ENCODE results near the gene KANSL1.
"Not testable (repeated sequence)": the region's sequence is repeated elsewhere in the genome, so short reads cannot be mapped to it uniquely, and the experiment has no call there.

KANSL1 gene

DNA sequence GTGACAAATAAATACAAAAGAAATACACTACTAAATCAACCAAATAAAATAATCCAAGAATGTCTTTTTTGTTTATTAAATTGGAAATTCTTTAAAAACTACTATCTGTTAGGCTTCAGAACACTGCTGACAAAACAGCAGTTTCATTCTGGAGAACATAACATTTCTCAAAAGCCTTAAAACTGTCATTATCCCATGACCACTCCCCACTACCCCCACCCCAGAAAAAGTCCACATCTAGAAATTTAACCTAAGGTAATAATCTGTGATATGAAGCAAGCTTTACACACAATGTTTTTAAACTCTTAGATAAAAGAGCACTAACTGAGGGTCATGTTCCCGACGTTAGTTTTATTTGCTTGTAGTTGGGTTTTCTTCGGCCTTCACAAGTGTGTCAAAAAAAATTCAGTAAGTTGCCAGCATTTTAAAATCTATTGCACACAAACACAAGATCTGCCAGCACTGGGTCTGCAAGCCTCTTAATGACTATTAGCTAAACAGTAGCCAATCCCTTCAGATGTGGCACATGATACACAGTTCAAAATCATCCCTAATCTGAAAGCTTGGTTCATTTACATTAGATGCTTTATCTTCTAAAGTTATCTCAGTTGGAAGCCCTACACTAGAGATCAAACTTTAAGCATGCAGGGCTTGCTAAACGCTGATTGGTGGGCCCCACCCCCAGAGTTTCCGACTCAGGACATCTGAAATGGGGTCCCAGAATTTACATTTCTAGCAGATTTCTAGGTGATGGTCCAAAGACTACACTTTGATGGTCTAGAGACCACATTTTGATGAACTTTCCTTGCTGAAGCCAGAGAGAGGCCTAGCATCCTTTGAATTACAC lies 75.2 kb downstream of the KANSL1 start:
- no peak for DNase-seq (ENCODE audit: low read depth in 2 of 2, low spot score in 1 of 2)

DNA sequence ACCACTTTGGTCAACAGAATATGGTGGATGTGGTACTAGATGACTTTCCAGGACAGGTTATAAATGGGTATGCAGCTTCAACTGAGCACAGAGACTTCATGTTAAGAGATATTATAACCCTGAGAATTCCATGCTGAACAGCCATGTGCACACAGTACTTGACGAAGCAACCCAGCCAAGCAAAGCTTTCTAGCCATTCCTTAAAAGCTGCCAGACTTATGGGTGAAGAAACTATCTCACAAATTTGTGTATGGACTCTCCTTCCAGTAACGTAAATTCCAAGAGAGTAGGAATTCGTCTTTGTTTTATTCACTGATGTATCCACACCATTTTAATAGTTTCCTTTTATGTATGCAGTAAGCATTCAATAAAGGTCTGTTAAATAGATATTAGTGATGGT lies 76.1 kb downstream of the KANSL1 start:
- DNase-seq (ENCODE audit: low read depth in 2 of 2, low spot score in 1 of 2), result no peak

DNA sequence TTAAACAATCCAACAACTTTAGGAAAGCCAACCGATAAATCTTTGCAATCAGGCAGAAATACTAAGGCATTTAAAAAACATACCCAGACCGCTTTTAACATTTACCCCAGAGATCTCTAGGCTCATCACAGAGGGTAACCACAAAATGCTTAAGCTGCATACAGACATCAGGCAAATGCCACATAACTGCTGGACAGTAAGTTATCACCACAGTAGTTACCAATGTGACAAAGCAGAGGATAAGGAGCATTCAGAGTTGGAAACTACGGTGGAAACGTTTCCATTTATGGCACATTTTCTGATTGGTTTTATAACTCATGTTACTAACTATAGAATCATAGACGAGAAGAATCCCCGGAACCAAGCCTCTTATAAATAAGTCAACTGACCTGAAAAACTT lies 77.5 kb downstream of the KANSL1 start:
- DNase-seq (ENCODE audit: low read depth in 2 of 2, low spot score in 1 of 2), result no peak

DNA sequence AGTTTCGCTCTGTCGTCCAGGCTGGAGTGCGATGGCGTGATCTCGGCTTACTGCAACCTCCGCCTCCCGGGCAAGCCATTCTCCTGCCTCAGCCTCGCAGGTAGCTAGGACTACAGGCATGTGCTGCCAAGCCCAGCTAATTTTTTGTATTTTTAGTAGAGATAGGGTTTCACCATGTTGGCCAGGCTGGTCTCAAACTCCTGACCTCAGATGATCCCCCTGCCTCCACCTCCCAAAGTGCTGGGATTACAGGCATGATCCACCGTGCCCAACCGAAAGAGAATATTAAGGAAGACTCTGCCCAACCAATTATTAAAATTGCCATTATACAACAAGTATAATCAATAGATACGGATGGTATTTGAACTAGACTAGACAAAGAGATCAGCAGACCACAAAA lies 82.0 kb downstream of the KANSL1 start:
- not testable (repeated sequence) for DNase-seq (ENCODE audit: low read depth in 2 of 2, low spot score in 1 of 2)

DNA sequence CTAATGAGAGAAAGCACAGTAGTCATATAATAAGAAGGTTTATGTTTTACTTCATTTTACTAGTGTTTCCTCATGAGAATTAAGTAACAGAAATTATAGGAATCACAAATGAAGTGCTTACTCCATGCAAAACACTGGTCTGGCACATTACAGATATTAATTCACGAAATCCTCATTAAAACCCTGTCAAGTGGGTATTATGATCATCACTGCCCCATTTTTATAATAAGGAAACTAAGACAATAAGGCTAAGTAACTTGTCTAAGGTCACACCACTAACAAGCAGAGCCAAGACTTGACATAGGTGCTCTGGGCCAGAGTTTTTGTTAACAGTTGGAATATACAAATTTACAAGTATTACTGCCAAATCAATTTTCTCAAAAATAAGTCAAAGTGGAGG lies 83.0 kb downstream of the KANSL1 start:
- no peak for DNase-seq (ENCODE audit: low read depth in 2 of 2, low spot score in 1 of 2)

DNA sequence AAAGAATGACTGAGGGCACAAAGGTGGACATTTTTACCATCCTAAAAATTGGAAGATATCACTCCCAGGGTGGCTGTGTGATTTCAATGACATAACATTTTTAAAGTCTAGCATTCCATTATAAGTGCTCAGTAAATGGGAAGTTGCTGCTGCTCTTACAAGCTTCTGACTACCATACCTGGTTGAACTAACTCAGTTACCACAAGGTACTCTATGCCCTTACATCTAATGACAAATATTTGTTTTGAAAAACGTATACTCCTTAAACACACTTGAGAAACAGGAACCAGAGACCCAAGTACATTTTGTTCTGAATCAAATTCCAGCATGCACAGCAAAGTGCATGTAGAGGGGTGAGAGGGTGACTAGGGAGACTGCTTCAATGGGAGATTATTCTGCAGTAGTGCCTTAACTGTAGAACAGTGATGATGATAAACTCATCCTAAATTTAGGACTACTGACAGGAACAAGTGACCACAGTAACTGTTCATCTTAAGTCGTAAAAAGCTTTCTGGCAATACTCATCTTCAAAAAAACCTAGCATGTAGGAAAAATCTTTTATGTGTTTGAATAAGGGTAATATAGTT lies 83.5 kb downstream of the KANSL1 start:
- no peak for DNase-seq (ENCODE audit: low read depth in 2 of 2, low spot score in 1 of 2)

DNA sequence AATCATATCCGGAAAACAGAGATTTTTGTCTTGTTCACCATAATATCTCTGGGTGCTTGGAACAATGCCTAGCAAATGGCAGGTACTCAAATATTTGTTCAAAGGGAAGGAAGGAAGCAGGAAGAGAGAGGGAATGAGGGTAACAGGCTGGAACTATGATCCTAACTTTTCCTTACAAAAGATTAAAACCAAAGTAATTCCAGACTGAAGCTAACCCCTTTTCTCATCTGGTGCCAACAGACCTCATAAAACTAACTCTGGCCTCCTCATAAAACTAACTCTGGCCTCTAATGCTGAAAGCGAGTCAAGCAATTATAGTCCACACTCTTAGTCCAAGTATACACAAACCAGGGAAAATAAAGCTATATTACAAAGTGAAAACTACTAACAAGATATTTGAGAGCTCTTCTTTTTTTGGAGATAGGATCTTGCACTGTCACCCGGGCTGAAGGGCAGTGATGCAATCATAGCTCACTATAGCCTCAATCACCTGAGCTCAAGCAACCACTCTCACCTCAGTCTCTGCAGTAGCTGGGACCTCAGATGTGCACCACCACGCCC lies 84.6 kb downstream of the KANSL1 start:
- DNase-seq (ENCODE audit: low read depth in 2 of 2, low spot score in 1 of 2), result no peak

DNA sequence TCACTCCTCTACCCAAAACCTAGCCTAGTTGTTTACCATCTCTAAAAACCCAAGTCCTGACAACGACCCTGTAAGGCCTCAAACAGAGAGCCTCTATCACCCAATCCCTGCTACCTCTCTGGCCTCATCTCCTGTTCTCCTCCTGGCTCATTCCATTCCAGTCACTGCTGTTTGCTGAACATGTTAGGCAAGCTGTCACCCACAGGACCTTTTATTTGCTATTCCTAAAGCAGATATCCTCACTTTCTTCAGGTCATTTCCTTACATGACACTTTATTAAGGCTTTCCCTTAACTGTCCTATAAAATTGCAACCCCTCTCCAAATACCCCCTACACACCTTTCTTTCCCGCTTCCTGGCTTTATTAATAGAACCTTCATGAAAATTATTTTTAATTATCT lies 85.1 kb downstream of the KANSL1 start:
- no peak for DNase-seq (ENCODE audit: low read depth in 2 of 2, low spot score in 1 of 2)

DNA sequence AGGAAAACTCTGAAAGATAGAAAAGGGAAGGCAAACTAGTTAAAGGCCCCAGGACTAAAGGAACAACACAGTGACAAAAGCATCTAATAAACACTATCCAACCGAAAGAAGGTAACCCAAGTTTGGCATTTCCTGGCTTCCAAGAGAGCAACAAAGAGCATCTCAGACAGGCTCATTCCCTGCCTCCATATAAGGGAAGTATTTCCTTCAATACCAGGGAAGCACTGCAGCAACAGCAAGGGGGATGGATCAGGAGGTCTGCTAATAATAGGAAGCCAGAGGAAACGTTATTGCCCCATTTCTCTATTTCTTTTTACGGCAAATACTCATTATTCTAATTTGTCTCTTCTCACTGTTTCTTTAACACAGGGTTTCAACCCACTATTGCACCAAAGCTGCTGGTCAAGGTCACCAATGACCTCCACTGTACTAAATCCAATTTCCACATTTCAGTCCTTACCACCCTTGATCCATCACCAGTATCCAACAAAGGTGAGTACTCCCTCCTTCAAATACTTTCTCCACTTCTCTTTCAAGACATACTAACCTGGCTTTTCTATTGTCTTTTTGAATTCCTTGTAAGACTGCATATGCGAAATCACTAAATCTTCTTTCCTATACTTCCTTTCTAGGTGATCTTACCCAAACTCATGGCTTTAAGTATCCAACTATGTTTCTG lies 86.1 kb downstream of the KANSL1 start:
- no peak for DNase-seq (ENCODE audit: low read depth in 2 of 2, low spot score in 1 of 2)

DNA sequence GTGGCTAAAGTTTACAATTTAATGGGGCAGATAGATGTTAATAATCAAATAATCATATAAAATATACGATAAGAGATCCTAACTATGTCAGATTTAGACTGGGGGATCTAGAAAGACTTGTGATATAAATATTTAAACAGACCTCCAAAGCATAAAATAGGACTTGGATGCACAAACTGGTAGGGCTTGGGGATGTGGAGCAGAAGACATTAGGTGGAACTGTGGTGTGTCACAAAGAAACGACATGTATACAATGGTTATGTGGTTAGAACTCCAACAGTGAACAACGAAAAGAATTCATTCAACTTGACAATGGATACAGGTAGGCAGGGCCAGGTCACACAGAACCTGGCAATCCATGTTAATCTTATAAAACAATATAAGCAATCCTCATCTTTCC lies 90.4 kb downstream of the KANSL1 start:
- DNase-seq (ENCODE audit: low read depth in 2 of 2, low spot score in 1 of 2), result not testable (repeated sequence)

DNA sequence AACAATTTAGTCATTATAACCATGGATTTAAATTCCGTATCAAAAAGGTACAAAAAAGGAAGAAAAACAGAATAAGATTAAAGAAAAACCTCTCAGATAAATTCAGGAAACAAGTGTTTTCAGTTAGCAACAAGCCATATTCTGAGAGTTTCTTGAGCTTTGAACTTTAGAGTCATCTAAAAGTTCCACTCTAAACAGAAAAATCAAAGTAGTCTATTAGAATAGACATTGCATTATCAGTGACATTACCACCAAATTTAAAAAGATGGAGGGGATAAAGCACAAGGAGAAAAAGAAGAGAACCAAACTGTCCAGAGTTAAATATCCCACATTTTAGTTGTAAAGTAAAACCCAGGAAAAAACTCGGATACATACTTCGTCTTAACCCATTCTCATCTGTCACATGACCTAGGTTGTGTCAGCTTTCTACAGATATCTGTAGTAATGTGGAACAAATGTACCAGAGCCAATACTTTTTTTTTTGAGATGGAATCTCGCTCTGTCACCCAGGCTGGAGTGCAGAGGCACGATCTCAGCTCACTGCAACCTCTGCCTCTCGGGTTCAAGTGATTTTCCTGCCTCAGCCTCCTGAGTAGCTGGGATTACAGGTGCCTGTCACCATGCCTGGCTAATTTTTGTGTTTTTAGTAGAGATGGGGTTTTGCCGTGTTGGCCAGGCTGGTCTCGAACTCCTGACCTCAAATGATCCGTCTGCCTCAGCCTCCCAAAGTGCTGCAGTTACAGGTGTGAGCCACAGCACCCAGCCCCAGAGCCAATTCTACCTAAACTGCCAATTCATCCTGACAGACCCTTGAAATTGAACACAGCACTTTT lies 91.2 kb downstream of the KANSL1 start:
- DNase-seq (ENCODE audit: low read depth in 2 of 2, low spot score in 1 of 2), result not testable (repeated sequence)

DNA sequence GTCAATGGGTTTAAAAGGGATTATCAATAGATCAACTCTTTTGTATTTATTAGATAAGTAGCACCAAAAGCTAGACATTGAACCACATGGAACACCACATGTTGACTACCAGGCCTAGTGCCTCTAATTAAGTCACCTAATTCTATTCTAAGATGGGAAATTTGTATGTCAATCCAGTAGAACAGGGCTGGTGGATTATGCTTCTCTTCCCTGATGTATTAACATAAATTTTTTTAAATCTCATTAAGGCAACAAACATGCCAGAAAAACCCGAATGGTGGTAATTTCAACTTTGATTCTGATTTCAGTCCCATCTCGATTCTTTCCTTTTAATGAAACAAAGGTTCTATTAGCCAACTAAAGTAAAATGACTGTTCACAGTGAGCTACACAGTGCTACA lies 92.6 kb downstream of the KANSL1 start:
- DNase-seq (ENCODE audit: low read depth in 2 of 2, low spot score in 1 of 2), result no peak

DNA sequence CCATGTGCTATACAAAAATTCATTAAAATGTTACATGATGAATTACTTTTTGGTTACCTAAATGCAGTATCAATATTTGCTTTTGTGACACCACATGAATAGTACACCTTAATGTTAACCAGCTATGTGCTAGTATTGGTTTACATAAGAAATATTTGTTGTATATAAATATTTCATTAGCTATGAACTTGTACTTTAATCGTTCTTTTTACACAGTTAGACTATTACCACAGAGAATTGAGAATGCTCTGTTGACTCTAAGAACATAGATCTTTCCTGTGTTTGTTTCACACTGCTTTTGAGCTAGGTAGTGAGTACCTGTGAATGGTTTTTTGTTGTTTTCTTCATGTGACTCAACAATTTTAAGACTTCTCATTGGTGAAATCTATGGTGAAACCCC lies 93.4 kb downstream of the KANSL1 start:
- DNase-seq (ENCODE audit: low read depth in 2 of 2, low spot score in 1 of 2), result no peak

DNA sequence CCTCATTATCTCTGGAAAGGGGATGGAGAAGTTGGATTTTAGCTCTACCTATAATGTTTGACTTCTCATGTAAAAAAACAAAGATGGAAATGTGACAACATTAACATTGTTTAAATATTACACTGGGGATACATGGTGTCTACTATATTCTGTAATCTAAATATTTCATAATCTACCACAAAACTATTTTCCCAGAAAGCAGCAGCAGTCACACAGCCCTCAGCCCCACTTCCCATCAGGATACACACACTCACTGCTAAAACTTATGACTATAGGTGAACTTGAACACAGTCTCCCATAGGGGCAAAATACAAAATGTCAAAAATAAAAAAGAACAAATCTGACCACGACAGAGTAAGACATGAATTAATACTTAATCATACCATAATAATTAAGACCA lies 95.7 kb downstream of the KANSL1 start:
- DNase-seq (ENCODE audit: low read depth in 2 of 2, low spot score in 1 of 2), result no peak

DNA sequence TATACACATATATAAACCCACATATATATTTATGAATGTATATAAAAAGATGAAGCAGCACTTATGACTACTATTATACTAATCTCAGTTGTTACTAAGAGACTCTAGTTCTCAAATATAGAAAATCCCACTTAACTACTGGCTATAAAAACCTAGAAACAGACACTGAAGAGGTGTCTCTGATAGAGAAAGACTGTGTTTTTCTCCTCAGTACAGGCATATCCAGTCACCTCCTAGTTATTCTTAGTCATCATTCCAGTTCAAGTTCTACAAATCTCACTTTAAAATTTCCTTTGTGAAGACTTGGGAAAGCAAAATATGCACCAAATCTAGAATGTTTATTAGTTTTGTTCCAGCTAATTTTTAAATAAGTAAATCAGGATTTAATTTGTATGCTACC lies 100.2 kb downstream of the KANSL1 start:
- DNase-seq (ENCODE audit: low read depth in 2 of 2, low spot score in 1 of 2), result no peak

DNA sequence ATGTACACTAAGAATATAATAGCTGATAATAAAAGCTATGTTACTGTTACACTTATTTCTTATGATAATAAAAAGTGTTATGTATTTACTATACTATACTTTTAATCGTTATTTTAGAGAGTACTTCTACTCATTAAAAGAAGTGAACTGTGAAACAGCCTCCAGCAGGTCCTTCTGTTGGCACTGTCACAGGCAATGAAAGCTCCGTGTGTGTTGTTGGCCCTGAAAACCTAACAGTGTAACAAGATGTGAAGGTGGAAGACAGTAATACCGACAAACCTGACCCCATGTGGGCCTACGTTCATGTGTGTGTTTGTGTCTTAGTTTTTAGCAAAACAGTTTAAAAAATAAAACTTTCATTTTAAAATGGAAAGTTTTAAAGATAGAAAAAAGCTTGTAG lies 102.4 kb downstream of the KANSL1 start:
- DNase-seq (ENCODE audit: low read depth in 2 of 2, low spot score in 1 of 2), result no peak

DNA sequence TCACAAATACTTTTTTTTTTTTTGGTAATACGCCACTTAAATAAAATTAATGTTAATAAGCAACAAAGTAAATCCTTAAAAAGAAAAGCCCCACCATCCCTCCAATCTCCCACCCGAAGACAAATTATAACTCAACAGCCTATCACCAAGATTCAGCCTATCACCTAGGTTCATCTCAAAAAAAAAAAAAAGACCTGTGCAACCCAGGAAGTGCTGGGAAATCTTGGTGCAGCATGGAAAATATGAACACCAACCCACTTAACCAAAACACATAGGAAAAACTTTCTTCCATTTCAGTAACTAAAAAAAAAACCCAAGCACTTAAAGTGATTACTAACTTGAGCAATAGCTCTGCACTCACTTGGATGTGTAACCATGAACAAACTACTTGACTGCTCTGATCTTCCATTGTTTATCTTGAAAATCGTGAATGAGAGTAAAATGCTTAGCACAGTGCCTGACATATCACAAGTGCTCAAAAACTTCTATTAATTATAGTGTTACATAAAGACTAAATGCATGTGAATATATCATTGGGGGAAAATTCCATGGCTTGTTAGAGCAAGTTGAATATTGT lies 103.8 kb downstream of the KANSL1 start:
- no peak for DNase-seq (ENCODE audit: low read depth in 2 of 2, low spot score in 1 of 2)

DNA sequence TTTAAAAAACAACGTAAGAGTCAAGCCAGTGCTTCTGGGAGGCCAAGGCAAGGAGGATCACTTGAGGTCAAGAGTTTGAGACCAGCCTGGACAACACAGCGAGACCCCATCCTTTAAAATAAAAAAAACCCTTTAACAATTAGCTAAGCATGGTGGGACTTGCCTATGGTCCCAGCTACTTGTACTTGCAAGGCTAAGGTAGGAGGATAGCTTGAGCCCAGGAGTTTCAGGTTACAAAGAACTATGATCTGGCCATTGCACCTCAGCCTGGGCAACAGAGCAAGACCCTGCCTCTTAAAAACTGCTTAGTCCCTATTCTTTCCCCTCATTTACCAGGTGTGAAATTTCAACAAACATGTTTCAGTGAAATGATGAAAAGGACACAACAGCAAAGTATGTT lies 104.6 kb downstream of the KANSL1 start:
- DNase-seq (ENCODE audit: low read depth in 2 of 2, low spot score in 1 of 2), result no peak

DNA sequence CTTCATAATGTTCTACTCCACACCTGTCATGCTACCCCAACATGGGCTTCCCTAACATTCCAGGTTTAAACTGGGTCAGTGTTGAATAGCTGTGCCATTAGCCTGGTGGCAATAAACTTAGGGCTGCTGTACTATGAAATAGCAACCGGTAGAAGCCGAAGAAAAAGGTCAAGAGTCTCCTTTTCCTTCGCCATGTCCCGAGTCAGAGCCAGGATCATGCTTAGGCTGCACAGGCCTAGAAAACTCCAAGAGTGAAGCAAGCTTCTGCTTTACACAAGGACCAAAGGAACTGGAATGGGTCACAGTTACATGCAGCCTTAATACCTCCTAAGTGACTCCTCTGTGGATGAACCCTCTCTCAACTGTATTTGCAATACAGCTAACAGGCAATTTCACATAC lies 105.4 kb downstream of the KANSL1 start:
- not testable (repeated sequence) for DNase-seq (ENCODE audit: low read depth in 2 of 2, low spot score in 1 of 2)

DNA sequence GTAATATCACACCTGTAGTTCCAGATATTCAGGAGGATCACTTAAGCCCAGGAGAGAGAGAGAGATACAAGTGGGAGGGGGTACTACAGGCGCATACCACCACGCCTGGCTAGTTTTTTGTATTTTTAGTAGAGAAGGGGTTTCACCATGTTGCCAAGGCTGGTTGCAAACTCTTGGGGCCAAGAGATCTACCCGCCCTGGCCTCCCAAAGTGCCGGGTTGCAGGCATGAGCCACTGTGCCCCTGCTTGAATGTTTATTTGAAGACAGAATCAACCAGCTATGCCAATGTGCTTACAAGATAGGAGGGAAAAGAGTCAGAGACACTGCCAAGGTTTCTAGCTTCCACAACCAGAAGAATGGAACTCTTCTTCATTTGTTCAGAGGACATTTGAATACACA lies 106.4 kb downstream of the KANSL1 start:
- DNase-seq (ENCODE audit: low read depth in 2 of 2, low spot score in 1 of 2), result no peak

DNA sequence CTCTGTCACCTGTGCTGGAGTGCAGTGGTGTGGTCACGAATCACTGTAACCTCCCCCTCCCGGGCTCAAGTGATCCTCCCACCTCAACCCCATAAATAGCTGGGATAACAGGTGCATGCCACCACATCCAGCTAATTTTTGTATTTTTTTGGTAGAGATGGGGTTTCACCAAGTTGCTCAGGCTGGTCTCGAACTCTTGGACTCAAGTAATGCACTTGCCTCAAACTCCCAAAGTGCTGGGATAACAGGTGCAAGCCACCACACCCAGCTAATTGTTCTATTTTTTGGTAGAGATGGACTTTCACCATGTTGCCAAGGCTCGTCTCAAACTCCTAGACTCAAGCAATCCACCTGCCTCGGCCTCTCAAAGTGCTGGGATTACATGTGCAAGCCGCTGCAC lies 107.7 kb downstream of the KANSL1 start:
- DNase-seq (ENCODE audit: low read depth in 2 of 2, low spot score in 1 of 2), result no peak

Measured in stimulated activated CD8-positive, alpha-beta memory T cell treated with anti-CD3 and anti-CD28 coated beads, Interleukin-4, amount 100 ng/mL, for 4 hours (primary cell).